Common myeloid progenitor, CD34-positive (primary cell): ENCODE results near the gene P2RY6.

Experiments used
- CTCF ChIA-PET: fragments of 350-600 bp; sonication (Branson Sonifier 250); formaldehyde crosslinking; loops from one replicate; lab custom pipeline; 2021; ENCODE audit warnings: antibody characterized with exemption; lab: Charles Lee
- POLR2A ChIA-PET: fragments of 350-600 bp; sonication (Branson Sonifier 250); formaldehyde crosslinking; loops from one replicate; lab custom pipeline; 2021; ENCODE audit warnings: antibody characterized with exemption; lab: Charles Lee
- DNase-seq, 3 donors: peaks; one replicate each; pipeline versions ENCODE4 v3.0.0 to v3.0.0-alpha.2; 2013
- H3K27ac ChIP-seq, 2 experiments: 1 replicate in 1 of 2; 2 replicates in 1 of 2; pipeline ENCODE4 v1.7.0; 2013; ENCODE audit warnings: inconsistent platforms in 2 of 2, low read length in 2 of 2, mild to moderate bottlenecking in 2 of 2, low read depth in 1 of 2, moderate library complexity in 1 of 2; ENCODE audit not compliant: severe bottlenecking in 2 of 2, insufficient read depth in 1 of 2, poor library complexity in 1 of 2
- H3K27me3 ChIP-seq, 5 experiments: replicated peaks in 2 of 5; 1 replicate in 3 of 5; 2 replicates in 2 of 5; pipeline versions ENCODE4 v1.6.1 to v1.7.0; 2013; ENCODE audit warnings: low read length in 4 of 5, mild to moderate bottlenecking in 2 of 5, moderate library complexity in 2 of 5, inconsistent platforms in 1 of 5; ENCODE audit not compliant: insufficient read depth in 5 of 5, control insufficient read depth in 4 of 5
- H3K36me3 ChIP-seq, 4 experiments: 1 replicate in 2 of 4; 2 replicates in 2 of 4; pipeline versions ENCODE4 v1.6.1 to v1.7.0; 2013; ENCODE audit warnings: low read length in 3 of 4, control low read depth in 1 of 4, mild to moderate bottlenecking in 1 of 4; ENCODE audit not compliant: control insufficient read depth in 4 of 4, insufficient read depth in 4 of 4
- H3K4me1 ChIP-seq, 4 experiments: 1 replicate in 3 of 4; 2 replicates in 1 of 4; pipeline versions ENCODE4 v1.6.1 to v1.7.1; 2013; ENCODE audit warnings: low read length in 3 of 4, mild to moderate bottlenecking in 3 of 4, control low read depth in 1 of 4, inconsistent platforms in 1 of 4, moderate library complexity in 1 of 4; ENCODE audit not compliant: control insufficient read depth in 4 of 4, insufficient read depth in 4 of 4; ENCODE audit errors: control extremely low read depth in 1 of 4
- H3K4me3 ChIP-seq, 7 experiments: 1 replicate in 4 of 7; 2 replicates in 3 of 7; pipeline versions ENCODE4 v1.5.1 to v1.7.0; 2013; ENCODE audit warnings: mild to moderate bottlenecking in 7 of 7, low read length in 6 of 7, moderate library complexity in 6 of 7, inconsistent platforms in 2 of 7, low read depth in 2 of 7, control low read depth in 1 of 7; ENCODE audit not compliant: insufficient read depth in 4 of 7, control insufficient read depth in 1 of 7; ENCODE audit errors: extremely low read depth in 1 of 7
- H3K9me3 ChIP-seq, 5 experiments: 1 replicate in 4 of 5; 2 replicates in 1 of 5; pipeline versions ENCODE4 v1.6.1 to v1.7.1; 2013; ENCODE audit warnings: low read length in 4 of 5, mild to moderate bottlenecking in 2 of 5, inconsistent platforms in 1 of 5, low read depth in 1 of 5, moderate library complexity in 1 of 5; ENCODE audit not compliant: control insufficient read depth in 4 of 5, insufficient read depth in 2 of 5; ENCODE audit errors: control extremely low read depth in 1 of 5
- WGBS: methylation state at CpG from one replicate; pipeline ENCODE4 v1.1.5; 2013; ENCODE audit not compliant: insufficient coverage; 5-methylcytosine and 5-hydroxymethylcytosine counted together

P2RY6 gene

GRCh38 chr11:73243093-73243485 lies 29.0 kb upstream of the P2RY6 start:
- WGBS = 92% methylated on average over 6 of the region's 8 CpGs
- peaks cover 0 to 11% (median 9%) of the 10 kb centered on the region in 4 experiments for H3K4me1 ChIP-seq
- peak overlapping the region in 1 of 7 experiments; percentile 70 for H3K4me3 ChIP-seq
- no peaks in the 10 kb centered on the region for H3K36me3 ChIP-seq
- DNase-seq = no peak
- ChIA-PET POLR2A (interaction anchor here (1.9 kb wide), 1 partner anchor 57 kb away, joined by 5 read pairs; no protein-coding TSS in a partner anchor), CTCF (interaction anchor here (0.7 to 16.1 kb wide), 15 partner anchors 18 to 412 kb away, joined by 3 to 272 read pairs (median 6); no protein-coding TSS in a partner anchor)
- no peaks in the 10 kb centered on the region for H3K27me3 ChIP-seq
- H3K9me3 ChIP-seq = no peaks in the 10 kb centered on the region
- H3K27ac ChIP-seq = no peak overlapping the region

- POLR2A ChIA-PET = interaction anchor here (0.6 kb wide), 1 partner anchor 353 kb away, joined by 3 read pairs; no protein-coding TSS in a partner anchor
- Histone ChIP-seq H3K4me1 (peaks cover 0 to 11% (median 9%) of the 10 kb centered on the region in 4 experiments), H3K36me3 (no peaks in the 10 kb centered on the region), H3K27ac (no peak overlapping the region), H3K9me3 (no peaks in the 10 kb centered on the region), H3K4me3 (no peak overlapping the region), H3K27me3 (no peaks in the 10 kb centered on the region)
- CTCF ChIA-PET = interaction anchor here (0.7 to 16.1 kb wide), 16 partner anchors 9 to 531 kb away, joined by 3 to 272 read pairs (median 3); no protein-coding TSS in a partner anchor
- no peak for DNase-seq
- WGBS = 93% methylated on average over 2 of the region's 4 CpGs
Observed at GRCh38 chr11:73244589-73245240, 27.4 kb upstream of the P2RY6 start.

DNA sequence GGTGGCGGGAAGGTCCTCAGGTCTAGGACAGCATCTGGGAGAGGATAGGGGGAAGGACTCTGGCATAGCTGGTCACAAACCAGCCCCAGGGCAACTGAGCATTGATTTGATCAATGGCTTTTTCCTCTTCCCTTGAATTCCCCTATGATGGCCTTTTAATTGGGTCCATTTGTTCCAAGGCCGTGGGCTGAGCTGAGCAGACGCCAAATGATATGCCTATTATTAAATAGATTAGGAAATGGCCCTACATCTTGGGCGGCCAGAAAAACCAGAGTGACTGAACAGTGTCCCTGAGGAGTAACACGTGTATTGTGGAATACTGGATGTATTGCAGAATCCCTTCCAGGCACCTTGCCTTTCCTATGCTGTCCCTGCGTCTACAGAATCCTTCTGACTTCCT lies 26.7 kb upstream of the P2RY6 start:
- POLR2A ChIA-PET = interaction anchor here (0.7 kb wide), 1 partner anchor 23 kb away, joined by 5 read pairs; no protein-coding TSS in a partner anchor

DNA sequence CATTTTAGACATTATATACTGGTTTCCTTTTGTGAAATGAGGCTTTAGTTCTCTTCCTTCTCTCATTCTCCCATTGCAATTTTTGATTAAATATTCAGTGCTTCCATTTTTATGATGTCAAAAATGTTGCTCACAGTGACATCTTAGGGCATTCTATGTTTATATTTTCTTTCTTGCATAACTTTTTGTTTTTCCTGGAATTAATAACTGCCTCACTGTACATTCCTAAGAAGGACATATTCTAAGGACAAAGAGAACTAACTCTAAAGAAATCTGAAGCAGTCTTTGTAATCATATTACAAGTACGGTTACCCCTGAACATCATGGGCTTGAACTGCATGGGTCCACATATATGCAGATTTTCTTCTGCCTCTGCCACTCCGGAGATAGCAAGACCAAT lies 25.8 kb upstream of the P2RY6 start:
- POLR2A ChIA-PET = interaction anchor here (0.6 to 0.9 kb wide), 4 partner anchors 14 to 516 kb away, joined by 3 to 8 read pairs (median 5); no protein-coding TSS in a partner anchor
- 100% methylated on average over 1 of the region's 2 CpGs for WGBS
- Histone ChIP-seq H3K9me3 (no peaks in the 10 kb centered on the region), H3K36me3 (no peaks in the 10 kb centered on the region), H3K27ac (no peak overlapping the region), H3K4me1 (peaks cover 0 to 11% (median 9%) of the 10 kb centered on the region in 4 experiments), H3K4me3 (no peak overlapping the region), H3K27me3 (no peaks in the 10 kb centered on the region)
- CTCF ChIA-PET = interaction anchor here (0.6 to 16.1 kb wide), 3 partner anchors 45 to 607 kb away, joined by 3 to 272 read pairs (median 97); no protein-coding TSS in a partner anchor
- no peak for DNase-seq

More for the DNA sequence above, 26.7 kb upstream of the P2RY6 start:
- no peak for DNase-seq
- Histone ChIP-seq H3K36me3 (no peaks in the 10 kb centered on the region), H3K27ac (no peak overlapping the region), H3K4me3 (no peak overlapping the region), H3K4me1 (peaks cover 0 to 11% (median 9%) of the 10 kb centered on the region in 4 experiments), H3K9me3 (no peaks in the 10 kb centered on the region), H3K27me3 (no peaks in the 10 kb centered on the region)
- CTCF ChIA-PET = interaction anchor here (1.0 to 16.1 kb wide), 8 partner anchors 12 to 523 kb away, joined by 3 to 272 read pairs (median 4); no protein-coding TSS in a partner anchor
- 98% methylated on average over 5 of the region's 6 CpGs for WGBS

DNA sequence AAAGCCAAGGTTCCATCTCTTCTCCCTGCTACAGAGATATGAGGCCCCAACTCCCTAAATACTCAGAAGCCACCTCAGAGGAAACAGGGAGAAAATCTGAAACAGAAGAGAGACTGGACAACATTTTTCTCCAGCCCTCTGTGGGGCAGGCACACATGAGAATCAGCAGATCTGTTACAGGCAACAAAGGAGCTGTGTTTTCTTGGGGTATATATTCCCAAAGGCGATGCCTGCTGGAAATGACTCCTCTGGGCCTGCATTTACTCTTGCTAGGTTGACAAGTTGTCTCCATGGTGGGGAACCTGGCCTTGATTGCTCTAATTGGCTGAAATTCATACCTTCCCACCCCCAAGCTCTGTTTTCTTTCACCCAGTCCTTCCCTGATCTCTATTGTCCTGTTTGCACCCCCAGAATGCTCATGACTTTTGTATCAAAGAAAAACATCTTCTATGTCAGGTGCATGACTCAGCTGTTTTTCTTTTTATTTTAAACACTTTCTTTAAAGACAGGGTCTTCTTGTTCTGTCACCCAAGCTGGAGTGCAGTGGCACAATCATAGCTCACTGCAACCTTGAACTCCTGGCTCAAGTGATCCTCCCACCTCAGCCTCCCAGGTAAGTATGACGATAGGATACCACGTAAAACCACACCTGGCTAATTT lies 23.5 kb upstream of the P2RY6 start:
- no peaks in the 10 kb centered on the region for H3K4me1 ChIP-seq
- H3K27me3 ChIP-seq = no peaks in the 10 kb centered on the region
- no peak overlapping the region for H3K27ac ChIP-seq
- ChIA-PET POLR2A (no interaction called here), CTCF (interaction anchor here (1.4 kb wide), 1 partner anchor 13 kb away, joined by 4 read pairs; no protein-coding TSS in a partner anchor)
- no peak overlapping the region for H3K4me3 ChIP-seq
- no peaks in the 10 kb centered on the region for H3K9me3 ChIP-seq
- H3K36me3 ChIP-seq = no peaks in the 10 kb centered on the region
- DNase-seq = peak in 1 of 3 donors; percentile 17
- 97% methylated on average over 3 of the region's 3 CpGs for WGBS

GRCh38 chr11:73249304-73249703 lies 22.8 kb upstream of the P2RY6 start:
- CTCF ChIA-PET = interaction anchor here (1.4 to 1.5 kb wide), 2 partner anchors 13 to 88 kb away, joined by 3 to 4 read pairs; no protein-coding TSS in a partner anchor
- Histone ChIP-seq H3K27me3 (no peaks in the 10 kb centered on the region), H3K36me3 (no peaks in the 10 kb centered on the region), H3K4me3 (no peak overlapping the region), H3K27ac (no peak overlapping the region), H3K4me1 (no peaks in the 10 kb centered on the region), H3K9me3 (no peaks in the 10 kb centered on the region)
- POLR2A ChIA-PET = no interaction called here
- peak in 1 of 3 donors; percentile 31 for DNase-seq
- WGBS = no CpG with 5 or more reads among the region's 5 CpGs
